CD14-positive monocyte (primary cell): ENCODE data around the gene LAMB2. TPM values are rescaled to one million over a fixed set of nuclear protein-coding genes. Genes with fewer than 3 reads are reported as not detected.
A peak's percentile ranks its signal among the peaks of the same experiment; 100 is the strongest.

Source experiments
- DNase-seq, 3 donors: peaks; one replicate each; pipeline ENCODE4 v3.0.0-alpha.2; 2011 to 2022
- H2AFZ ChIP-seq: 2 replicates; pipeline ENCODE4 v1.6.0; 2012; ENCODE audit warnings: mild to moderate bottlenecking, low read depth, low read length, inconsistent platforms; ENCODE audit not compliant: insufficient read depth, poor library complexity, severe bottlenecking
- H3K27ac ChIP-seq, 2 donors: 1 replicate in 1 of 2; 2 replicates in 1 of 2; pipeline ENCODE4 v1.5.1; 2012 to 2013; ENCODE audit warnings: low read length in 2 of 2, control low read depth in 1 of 2, inconsistent platforms in 1 of 2, low read depth in 1 of 2, mild to moderate bottlenecking in 1 of 2
- H3K27me3 ChIP-seq, 2 donors: one replicate each; pipeline versions ENCODE4 v1.6.0 to v1.6.1; 2011 to 2013; ENCODE audit warnings: low read length in 2 of 2; ENCODE audit not compliant: control insufficient read depth in 2 of 2, insufficient read depth in 2 of 2
- H3K36me3 ChIP-seq, 2 donors: replicated peaks in 1 of 2; 1 replicate in 1 of 2; 2 replicates in 1 of 2; pipeline versions ENCODE4 v1.5.1 to v1.6.1; 2012 to 2013; ENCODE audit warnings: low read length in 2 of 2, control low read depth in 1 of 2, inconsistent platforms in 1 of 2, mild to moderate bottlenecking in 1 of 2; ENCODE audit not compliant: insufficient read depth in 2 of 2, control insufficient read depth in 1 of 2
- H3K4me1 ChIP-seq, 2 donors: 1 replicate in 1 of 2; 2 replicates in 1 of 2; pipeline versions ENCODE4 v1.5.1 to v1.6.1; 2012 to 2013; ENCODE audit warnings: low read length in 2 of 2, control low read depth in 1 of 2, inconsistent platforms in 1 of 2, mild to moderate bottlenecking in 1 of 2, moderate library complexity in 1 of 2; ENCODE audit not compliant: insufficient read depth in 2 of 2, control insufficient read depth in 1 of 2
- H3K4me2 ChIP-seq: replicated peaks from 2 replicates; pipeline ENCODE3; 2012; ENCODE audit warnings: low read length, moderate library complexity, mild to moderate bottlenecking; ENCODE audit not compliant: poor library complexity, severe bottlenecking; ENCODE audit errors: extremely low read depth
- H3K4me3 ChIP-seq, 3 experiments: fragments of 200-600 bp in 1 of 3; sonication (generic) in 1 of 3; replicated peaks in 1 of 3; 1 replicate in 2 of 3; 2 replicates in 1 of 3; pipeline ENCODE4 v1.5.1; 2011 to 2013; ENCODE audit warnings: low read length in 3 of 3, mild to moderate bottlenecking in 3 of 3, control low read depth in 2 of 3, low read depth in 2 of 3, inconsistent platforms in 1 of 3, moderate library complexity in 1 of 3
- H3K79me2 ChIP-seq: 2 replicates; pipeline ENCODE4 v1.6.0; 2012; ENCODE audit warnings: mild to moderate bottlenecking, control low read depth, inconsistent platforms, low read length, moderate library complexity; ENCODE audit not compliant: insufficient read depth
- H3K9ac ChIP-seq: 2 replicates; pipeline ENCODE4 v1.6.0; 2017; ENCODE audit warnings: low read length, mild to moderate bottlenecking; ENCODE audit not compliant: insufficient read depth, poor library complexity, severe bottlenecking
- H3K9me3 ChIP-seq, 2 donors: replicated peaks in 1 of 2; 1 replicate in 1 of 2; 2 replicates in 1 of 2; pipeline versions ENCODE4 v1.5.1 to v1.6.1; 2012 to 2013; ENCODE audit warnings: low read length in 2 of 2, control low read depth in 1 of 2; ENCODE audit not compliant: control insufficient read depth in 1 of 2, insufficient read depth in 1 of 2
- H4K20me1 ChIP-seq: 2 replicates; pipeline ENCODE4 v1.6.0; 2012; ENCODE audit warnings: mild to moderate bottlenecking, low read length, control low read depth, moderate library complexity; ENCODE audit not compliant: insufficient read depth
- H3K27ac Mint-ChIP-seq, 7 donors: one replicate each; pipeline ENCODE4 v1.8.0; 2020; ENCODE audit warnings: mild to moderate bottlenecking in 7 of 7, mixed read lengths in 7 of 7, moderate library complexity in 6 of 7, inconsistent platforms in 2 of 7
- H3K27me3 Mint-ChIP-seq, 3 donors: one replicate each; pipeline ENCODE4 v1.8.0; 2021 to 2022; ENCODE audit warnings: low read depth in 3 of 3, mild to moderate bottlenecking in 3 of 3, mixed read lengths in 3 of 3, moderate library complexity in 3 of 3, inconsistent platforms in 1 of 3
- H3K36me3 Mint-ChIP-seq, 2 donors: one replicate each; pipeline ENCODE4 v1.8.0; 2020; ENCODE audit warnings: mixed read lengths in 2 of 2, inconsistent platforms in 1 of 2, mild to moderate bottlenecking in 1 of 2
- H3K4me1 Mint-ChIP-seq: one replicate; pipeline ENCODE4 v1.8.0; 2020; ENCODE audit warnings: mild to moderate bottlenecking, mixed read lengths
- H3K4me3 Mint-ChIP-seq, 2 donors: one replicate each; pipeline ENCODE4 v1.8.0; 2020; ENCODE audit warnings: mild to moderate bottlenecking in 2 of 2, mixed read lengths in 2 of 2, moderate library complexity in 1 of 2
- H3K9me3 Mint-ChIP-seq, 7 donors: one replicate each; pipeline ENCODE4 v1.8.0; 2020 to 2022; ENCODE audit warnings: mixed read lengths in 7 of 7, mild to moderate bottlenecking in 6 of 7, moderate library complexity in 6 of 7, inconsistent platforms in 2 of 7
- CTCF ChIP-seq: fragments of 200-600 bp; IDR thresholded peaks from one replicate; pipeline ENCODE4 v1.8.0; 2022; ENCODE audit warnings: antibody characterized with exemption, mild to moderate bottlenecking
- WGBS: methylation state at CpG from one replicate; pipeline ENCODE4 v1.1.5; 2013; ENCODE audit warnings: missing lambda C conversion rate; ENCODE audit not compliant: insufficient coverage; 5-methylcytosine and 5-hydroxymethylcytosine counted together
- intact Hi-C, 2 donors: fragments of 100-400 bp; cut with micrococcal nuclease; formaldehyde crosslinking; loops; one replicate each; pipeline versions ENCODE4 v1.15.0 to v1.15.1; 2023
- polyA plus RNA-seq, 3 donors: library from polyadenylated mRNA; depleted of rRNA in 1 of 3; unstranded in 2 of 3; stranded (reverse) in 1 of 3; fragments of 300-500 nt in 2 of 3; fragments of >200 nt in 1 of 3; fragmentation: Illumina TruSeq in 2 of 3; gene quantifications; 1 replicate in 2 of 3; 2 replicates in 1 of 3; pipeline ENCODE4 v1.2.3, GENCODE V29; 2012 to 2021

LAMB2 gene
- polyA plus RNA-seq, 3 donors, result 4.0 to 59.3 (median 7.6) TPM

- Histone ChIP-seq H3K9ac (no peak overlapping the region), H3K4me1 (no peaks in the 10 kb centered on the region), H3K4me2 (no peak overlapping the region), H3K4me3 (no peak overlapping the region), H3K27ac (no peak overlapping the region), H3K79me2 (no peaks in the 10 kb centered on the region), H3K27me3 (no peaks in the 10 kb centered on the region), H2AFZ (no peak overlapping the region), H3K36me3 (peaks cover 83 to 91% of the 10 kb centered on the region in 2 donors), H3K9me3 (no peaks in the 10 kb centered on the region), H4K20me1 (no peaks in the 10 kb centered on the region)
- H3K9me3 Mint-ChIP-seq, result no peaks in the 10 kb centered on the region
- H3K27ac Mint-ChIP-seq, result no peak overlapping the region
- 98% methylated on average over 6 of the region's 6 CpGs for WGBS
- H3K36me3 Mint-ChIP-seq, result peaks cover 79 to 91% of the 10 kb centered on the region in 2 donors
- no peak for TF ChIP-seq CTCF
- no peak overlapping the region for H3K4me3 Mint-ChIP-seq
- intact Hi-C loops, result no loop called here
- no peaks in the 10 kb centered on the region for H3K4me1 Mint-ChIP-seq
- no peak for DNase-seq
- no peaks in the 10 kb centered on the region for H3K27me3 Mint-ChIP-seq
Measured at GRCh38 chr3:49111347-49111746, 21.5 kb downstream of the LAMB2 start.

- no peak overlapping the region for H3K27ac ChIP-seq
- H4K20me1 ChIP-seq, result no peaks in the 10 kb centered on the region
- Mint-ChIP-seq H3K4me1 (peaks cover under 1% of the 10 kb centered on the region), H3K27ac (peak overlapping the region in 2 of 7 donors; percentile 40 to 62), H3K36me3 (peaks cover 73 to 85% of the 10 kb centered on the region in 2 donors), H3K9me3 (no peaks in the 10 kb centered on the region), H3K4me3 (no peak overlapping the region), H3K27me3 (no peaks in the 10 kb centered on the region)
- H3K4me2 ChIP-seq, result no peak overlapping the region
- no peak overlapping the region for H3K9ac ChIP-seq
- no peak for DNase-seq
- intact Hi-C loops, result no loop called here
- H3K36me3 ChIP-seq, result peaks cover 77 to 90% of the 10 kb centered on the region in 2 donors
- H3K9me3 ChIP-seq, result no peaks in the 10 kb centered on the region
- H3K4me1 ChIP-seq, result peaks cover 0 to 2% of the 10 kb centered on the region in 2 donors
- H3K79me2 ChIP-seq, result no peaks in the 10 kb centered on the region
- H3K4me3 ChIP-seq, result no peak overlapping the region
- 97% methylated on average over 9 of the region's 13 CpGs for WGBS
- no peak overlapping the region for H2AFZ ChIP-seq
- no peaks in the 10 kb centered on the region for H3K27me3 ChIP-seq
- no peak for TF ChIP-seq CTCF
Measured at GRCh38 chr3:49110780-49111179, 22.1 kb downstream of the LAMB2 start.
